Left lobe of liver (tissue), 2 donors: ENCODE data around the gene MYO7B. TPM values are rescaled to one million over a fixed set of nuclear protein-coding genes. Genes with fewer than 3 reads are reported as not detected.
A peak's percentile ranks its signal among the peaks of the same experiment; 100 is the strongest.

Experiments used
- ATAC-seq: fragments of 200-7000 bp; cut with Tn5 transposase; one replicate; pipeline ENCODE4 v1.9.1; 2020; ENCODE audit warnings: mild to moderate bottlenecking, moderate library complexity
- DNase-seq: peaks from one replicate; pipeline ENCODE4 v3.0.0-alpha.2; 2020; ENCODE audit warnings: low spot score
- total RNA-seq: library from RNA; stranded (reverse); gene quantifications from one replicate; pipeline ENCODE4 v1.2.1, GENCODE V29; 2021
- donor health status: DM: no; HTN: no; CAD: no; lungs with moderate emphysema.
- donor health status: DM: no; HTN: yes; CAD: no.

The MYO7B gene
- total RNA-seq, 1 donor from 2014 or later, result 0.63 TPM

- ATAC-seq, result no peak
- no peak for DNase-seq
These were observed 97.4 kb downstream of the MYO7B start for GRCh38 chr2:127632592-127633489.

- ATAC-seq (peak; percentile 3), DNase-seq (no peak)
These were observed 98.1 kb downstream of the MYO7B start for GRCh38 chr2:127633556-127634065.

- ATAC-seq (no peak), DNase-seq (no peak)
These were observed 98.7 kb downstream of the MYO7B start for GRCh38 chr2:127634066-127634617.

GRCh38 chr2:127634626-127635379 lies 99.3 kb downstream of the MYO7B start:
- no peak for ATAC-seq
- no peak for DNase-seq

- DNase-seq, result no peak
- ATAC-seq, result no peak
These were observed 100.1 kb downstream of the MYO7B start for GRCh38 chr2:127635380-127636237.

GRCh38 chr2:127636248-127637235 lies 101.1 kb downstream of the MYO7B start:
- ATAC-seq, result peak; percentile 3
- DNase-seq, result no peak

- DNase-seq, result no peak
- ATAC-seq, result peak; percentile 14
These were observed 101.8 kb downstream of the MYO7B start for GRCh38 chr2:127637236-127637630.

GRCh38 chr2:127637725-127638252 lies 102.3 kb downstream of the MYO7B start:
- no peak for DNase-seq
- ATAC-seq, result peak; percentile 8

- DNase-seq (no peak), ATAC-seq (no peak)
These were observed 103.1 kb downstream of the MYO7B start for GRCh38 chr2:127638361-127639110.

GRCh38 chr2:127639111-127639474 lies 103.6 kb downstream of the MYO7B start:
- DNase-seq (no peak), ATAC-seq (no peak)

GRCh38 chr2:127640082-127641072 lies 104.9 kb downstream of the MYO7B start:
- ATAC-seq, result peak; percentile 56
- DNase-seq, result no peak

GRCh38 chr2:127641133-127641532 lies 105.7 kb downstream of the MYO7B start:
- no peak for ATAC-seq
- no peak for DNase-seq

GRCh38 chr2:127641846-127642507 lies 106.5 kb downstream of the MYO7B start:
- ATAC-seq (no peak), DNase-seq (no peak)

GRCh38 chr2:127642706-127643438 lies 107.4 kb downstream of the MYO7B start:
- DNase-seq (no peak), ATAC-seq (no peak)

GRCh38 chr2:127643439-127644065 lies 108.1 kb downstream of the MYO7B start:
- DNase-seq (no peak), ATAC-seq (no peak)
